ENCODE data around the gene MEGF9. TPM values are rescaled to one million over a fixed set of nuclear protein-coding genes. Genes with fewer than 3 reads are reported as not detected.

The MEGF9 gene
- total and polyA plus RNA-seq, 4 donors, result 15.5 to 27.4 (median 19.3) TPM

DNA sequence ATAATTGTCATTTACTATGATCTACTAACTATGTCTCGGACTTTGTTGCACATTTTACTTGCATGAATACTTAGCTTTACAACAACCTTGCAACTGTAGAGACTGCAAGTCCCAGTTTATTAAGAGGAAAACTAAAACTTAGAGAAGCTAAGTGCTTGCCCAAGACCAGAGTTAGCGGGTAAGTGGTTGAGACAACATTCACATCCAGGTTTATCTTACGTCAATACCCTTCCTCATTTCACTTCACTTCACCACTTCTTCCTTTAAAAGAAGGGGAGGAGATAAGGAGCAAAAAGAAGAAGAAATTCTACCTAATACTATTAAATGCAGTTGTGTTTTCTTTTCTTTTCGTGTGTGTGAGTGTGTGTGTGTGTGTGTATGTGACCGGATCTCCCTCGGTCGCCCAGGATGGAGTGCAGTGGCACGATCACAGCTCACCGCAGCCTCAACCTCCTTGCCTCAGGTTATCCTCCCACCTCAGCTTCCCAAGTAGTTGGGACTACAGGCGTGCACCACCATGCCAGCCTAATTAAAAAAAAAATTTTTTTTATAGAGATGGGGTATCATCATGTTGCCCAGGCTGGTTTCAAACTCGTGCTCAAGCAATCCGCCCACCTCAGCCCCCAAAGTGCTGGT, 37.4 kb downstream of the MEGF9 start:
- Histone ChIP-seq H3K4me3 (ENCODE audit: low read depth in 1 of 3, low read length in 3 of 3) (no peak overlapping the region), H3K27ac (ENCODE audit: low read depth in 1 of 2, low read length in 2 of 2) (no peak overlapping the region), H3K36me3 (ENCODE audit: control insufficient read depth in 4 of 4, insufficient read depth in 3 of 4, low read depth in 1 of 4, low read length in 3 of 4) (no peaks in the 10 kb centered on the region), H3K9me3 (ENCODE audit: control insufficient read depth in 4 of 4, low read length in 3 of 4) (no peaks in the 10 kb centered on the region), H3K27me3 (ENCODE audit: control insufficient read depth in 4 of 4, insufficient read depth in 4 of 4, low read length in 3 of 4) (no peaks in the 10 kb centered on the region), H3K9ac (ENCODE audit: low read depth in 1 of 2, low read length in 2 of 2) (no peak overlapping the region), H3K4me1 (ENCODE audit: control insufficient read depth in 4 of 4, insufficient read depth in 4 of 4, low read length in 3 of 4) (peaks cover 0 to 6% (median under 1%) of the 10 kb centered on the region in 4 donors)
- 92% methylated on average over 12 of the region's 12 CpGs for WGBS
- no peak for TF ChIP-seq FOXA2 (IDR thresholded peaks at IDR 0.05)
- TF ChIP-seq HNF4G (IDR thresholded peaks at IDR 0.05), result no peak
- no peak for TF ChIP-seq RXRA (IDR thresholded peaks at IDR 0.05)
- no peak for DNase-seq (ENCODE audit: low spot score)

DNA sequence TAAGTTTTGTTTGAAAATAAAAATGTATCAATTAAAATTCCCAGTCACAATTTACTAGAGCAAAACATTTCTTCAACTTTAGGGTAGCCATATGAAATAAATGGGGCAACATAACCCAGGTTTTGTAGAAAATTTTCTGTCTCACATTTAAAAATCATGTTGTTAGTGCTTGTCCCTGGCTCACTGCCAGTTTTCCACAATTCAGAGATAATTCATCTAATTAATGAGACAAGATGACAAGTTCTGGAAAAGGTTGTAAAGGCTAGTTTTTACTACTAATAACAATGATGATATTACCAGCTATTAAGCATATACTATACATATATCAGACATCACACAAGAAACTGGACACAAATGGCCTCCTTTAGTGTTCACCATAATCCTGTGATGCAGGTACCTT, 45.9 kb downstream of the MEGF9 start:
- H3K27me3 ChIP-seq (ENCODE audit: control insufficient read depth in 4 of 4, insufficient read depth in 4 of 4, low read length in 3 of 4), result no peaks in the 10 kb centered on the region
- no peak for DNase-seq (ENCODE audit: low spot score)
- H3K36me3 ChIP-seq (ENCODE audit: control insufficient read depth in 4 of 4, insufficient read depth in 3 of 4, low read depth in 1 of 4, low read length in 3 of 4), result no peaks in the 10 kb centered on the region
- no peak overlapping the region for H3K4me3 ChIP-seq (ENCODE audit: low read depth in 1 of 3, low read length in 3 of 3)
- H3K9ac ChIP-seq (ENCODE audit: low read depth in 1 of 2, low read length in 2 of 2), result no peak overlapping the region
- no peak for TF ChIP-seq ATF3 (IDR thresholded peaks at IDR 0.05)
- peak; percentile 38 for TF ChIP-seq YY1 (IDR thresholded peaks at IDR 0.05)
- TF ChIP-seq EGR1 (IDR thresholded peaks at IDR 0.05; ENCODE audit: low read depth in 2 of 2), result no peak
- no peak for TF ChIP-seq GABPA (IDR thresholded peaks at IDR 0.05 in 1 of 2, conservative IDR thresholded peaks at IDR 0.05 in 1 of 2)
- no peak for TF ChIP-seq FOXA2 (IDR thresholded peaks at IDR 0.05)
- no peak for TF ChIP-seq JUND (IDR thresholded peaks at IDR 0.05)
- no peak for TF ChIP-seq HNF4A (conservative IDR thresholded peaks at IDR 0.05)
- H3K4me1 ChIP-seq (ENCODE audit: control insufficient read depth in 4 of 4, insufficient read depth in 4 of 4, low read length in 3 of 4), result peaks cover 1 to 20% (median 18%) of the 10 kb centered on the region in 4 donors
- H3K9me3 ChIP-seq (ENCODE audit: control insufficient read depth in 4 of 4, low read length in 3 of 4), result no peaks in the 10 kb centered on the region
- H3K27ac ChIP-seq (ENCODE audit: low read depth in 1 of 2, low read length in 2 of 2), result no peak overlapping the region

DNA sequence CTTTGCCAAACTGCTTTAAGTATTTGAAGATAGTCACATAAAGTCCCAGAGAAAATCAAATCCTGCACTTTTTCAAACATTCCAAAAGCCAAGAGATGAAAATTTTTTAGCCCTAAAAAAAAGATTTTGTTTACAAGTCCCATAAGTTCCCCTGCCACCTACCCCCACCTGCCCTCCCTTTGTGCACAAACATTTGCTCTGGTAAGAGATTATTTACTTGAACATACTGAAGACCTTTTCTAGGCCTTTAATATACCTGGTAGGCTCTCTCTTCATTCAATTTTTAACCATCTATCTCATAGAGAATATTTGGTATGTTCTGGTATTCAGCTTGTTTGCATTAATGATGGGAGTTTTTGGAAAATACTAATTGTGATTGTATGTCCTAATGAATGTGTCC, 50.3 kb downstream of the MEGF9 start:
- H3K4me1 ChIP-seq (ENCODE audit: control insufficient read depth in 4 of 4, insufficient read depth in 4 of 4, low read length in 3 of 4), result peaks cover 6 to 27% (median 21%) of the 10 kb centered on the region in 4 donors

More for the DNA sequence above, 50.3 kb downstream of the MEGF9 start:
- no peaks in the 10 kb centered on the region for H3K9me3 ChIP-seq (ENCODE audit: control insufficient read depth in 4 of 4, low read length in 3 of 4)
- no peaks in the 10 kb centered on the region for H3K36me3 ChIP-seq (ENCODE audit: control insufficient read depth in 4 of 4, insufficient read depth in 3 of 4, low read depth in 1 of 4, low read length in 3 of 4)
- no peak overlapping the region for H3K4me3 ChIP-seq (ENCODE audit: low read depth in 1 of 3, low read length in 3 of 3)
- H3K27ac ChIP-seq (ENCODE audit: low read depth in 1 of 2, low read length in 2 of 2), result no peak overlapping the region
- no peak for DNase-seq (ENCODE audit: low spot score)
- no peaks in the 10 kb centered on the region for H3K27me3 ChIP-seq (ENCODE audit: control insufficient read depth in 4 of 4, insufficient read depth in 4 of 4, low read length in 3 of 4)
- TF ChIP-seq, protein P1, sequence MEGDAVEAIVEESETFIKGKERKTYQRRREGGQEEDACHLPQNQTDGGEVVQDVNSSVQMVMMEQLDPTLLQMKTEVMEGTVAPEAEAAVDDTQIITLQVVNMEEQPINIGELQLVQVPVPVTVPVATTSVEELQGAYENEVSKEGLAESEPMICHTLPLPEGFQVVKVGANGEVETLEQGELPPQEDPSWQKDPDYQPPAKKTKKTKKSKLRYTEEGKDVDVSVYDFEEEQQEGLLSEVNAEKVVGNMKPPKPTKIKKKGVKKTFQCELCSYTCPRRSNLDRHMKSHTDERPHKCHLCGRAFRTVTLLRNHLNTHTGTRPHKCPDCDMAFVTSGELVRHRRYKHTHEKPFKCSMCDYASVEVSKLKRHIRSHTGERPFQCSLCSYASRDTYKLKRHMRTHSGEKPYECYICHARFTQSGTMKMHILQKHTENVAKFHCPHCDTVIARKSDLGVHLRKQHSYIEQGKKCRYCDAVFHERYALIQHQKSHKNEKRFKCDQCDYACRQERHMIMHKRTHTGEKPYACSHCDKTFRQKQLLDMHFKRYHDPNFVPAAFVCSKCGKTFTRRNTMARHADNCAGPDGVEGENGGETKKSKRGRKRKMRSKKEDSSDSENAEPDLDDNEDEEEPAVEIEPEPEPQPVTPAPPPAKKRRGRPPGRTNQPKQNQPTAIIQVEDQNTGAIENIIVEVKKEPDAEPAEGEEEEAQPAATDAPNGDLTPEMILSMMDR (IDR thresholded peaks at IDR 0.05; ENCODE audit: low read depth, low read length, missing input control), result no peak
- TF ChIP-seq GABPA (IDR thresholded peaks at IDR 0.05 in 1 of 2, conservative IDR thresholded peaks at IDR 0.05 in 1 of 2) (no peak), YY1 (IDR thresholded peaks at IDR 0.05) (no peak), EGR1 (IDR thresholded peaks at IDR 0.05; ENCODE audit: low read depth in 2 of 2) (no peak), ATF3 (IDR thresholded peaks at IDR 0.05) (no peak), FOXA1 (IDR thresholded peaks at IDR 0.05) (no peak), HNF4A (conservative IDR thresholded peaks at IDR 0.05) (no peak), NR2F2 (IDR thresholded peaks at IDR 0.05) (no peak), HNF4G (IDR thresholded peaks at IDR 0.05) (no peak), REST (IDR thresholded peaks at IDR 0.05) (no peak)
- peak overlapping the region in 1 of 2 donors; percentile 36 for H3K9ac ChIP-seq (ENCODE audit: low read depth in 1 of 2, low read length in 2 of 2)
